GM12891 (cell line): Measurements from ENCODE around the gene ART4.

ENCODE experiments used
- DNase-seq: peaks from one replicate; pipeline ENCODE4 v3.0.0; 2011; ENCODE audit warnings: low spot score; ENCODE audit not compliant: insufficient read length
- FAIRE-seq: peaks from 2 replicates; lab custom pipeline; 2011; peaks lifted over from hg19 to GRCh38; lab: Jason Lieb, UNC
- PAX5 ChIP-seq: IDR thresholded peaks from 2 replicates; pipeline ENCODE4 v1.6.1; 2011; ENCODE audit warnings: low read length, moderate library complexity, mild to moderate bottlenecking; ENCODE audit not compliant: insufficient read depth, severe bottlenecking
- POLR2A ChIP-seq: IDR thresholded peaks from 2 replicates; pipeline ENCODE4 v1.6.1; 2011; ENCODE audit warnings: low read depth, low read length, control low read depth
- POLR2AphosphoS5 ChIP-seq: IDR thresholded peaks from 2 replicates; pipeline ENCODE4 v1.6.1; 2011; ENCODE audit warnings: low read depth, low read length, control low read depth
- POU2F2 ChIP-seq: IDR thresholded peaks from 2 replicates; pipeline ENCODE4 v1.6.1; 2011; ENCODE audit warnings: low read depth, mild to moderate bottlenecking, control low read depth, low read length, moderate library complexity
- SPI1 ChIP-seq: IDR thresholded peaks from 2 replicates; pipeline ENCODE4 v1.6.1; 2011; ENCODE audit warnings: low read depth, low read length, control low read depth
- TAF1 ChIP-seq: IDR thresholded peaks from 2 replicates; pipeline ENCODE4 v1.6.1; 2011; ENCODE audit warnings: low read depth, low read length, control low read depth

ART4 gene

DNA sequence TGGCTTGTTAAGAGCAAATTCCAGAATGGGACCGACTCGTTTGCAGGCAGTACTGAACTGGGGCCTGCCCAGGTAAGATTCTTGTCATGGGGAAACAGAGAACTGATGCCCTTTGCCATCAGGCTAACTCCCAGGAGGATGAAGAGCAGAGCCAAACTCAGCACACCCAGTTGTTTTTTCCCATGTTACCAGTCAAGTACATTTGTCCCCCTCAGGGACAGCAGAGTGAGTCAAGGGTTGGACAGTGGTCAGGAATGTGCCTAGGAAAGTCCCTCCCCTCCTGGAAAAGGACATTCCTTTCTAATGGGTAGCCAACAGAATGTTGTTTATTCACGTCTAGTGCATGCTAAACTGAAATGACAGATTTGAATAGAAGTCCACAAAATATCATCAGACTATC, 1.6 kb downstream of the ART4 start:
- FAIRE-seq: no peak
- no peak for DNase-seq
- no peak for TF ChIP-seq POU2F2

DNA sequence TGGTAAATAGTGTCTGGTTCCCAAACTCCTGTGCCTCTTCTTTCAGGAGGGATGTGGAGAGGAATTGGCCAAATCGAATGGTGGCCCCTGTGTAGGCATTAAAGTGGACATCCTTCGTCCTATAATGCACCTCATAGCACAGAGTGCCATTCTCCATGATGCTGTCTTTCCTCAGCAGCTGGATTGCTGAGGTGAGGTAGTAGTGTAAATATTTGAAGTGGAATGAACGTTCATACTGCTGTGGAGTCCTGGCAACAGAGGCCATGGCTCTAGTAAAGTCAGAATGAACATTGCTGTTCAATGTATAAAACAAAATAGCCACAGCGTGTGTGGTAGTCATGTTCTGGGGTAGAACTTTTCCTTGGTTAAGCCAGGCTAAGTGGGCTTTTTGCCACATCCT, 2.7 kb downstream of the ART4 start:
- DNase-seq (no peak), FAIRE-seq (no peak)
- TF ChIP-seq SPI1 (no peak), POU2F2 (no peak), TAF1 (no peak), PAX5 (no peak), POLR2AphosphoS5 (no peak), POLR2A (no peak)

DNA sequence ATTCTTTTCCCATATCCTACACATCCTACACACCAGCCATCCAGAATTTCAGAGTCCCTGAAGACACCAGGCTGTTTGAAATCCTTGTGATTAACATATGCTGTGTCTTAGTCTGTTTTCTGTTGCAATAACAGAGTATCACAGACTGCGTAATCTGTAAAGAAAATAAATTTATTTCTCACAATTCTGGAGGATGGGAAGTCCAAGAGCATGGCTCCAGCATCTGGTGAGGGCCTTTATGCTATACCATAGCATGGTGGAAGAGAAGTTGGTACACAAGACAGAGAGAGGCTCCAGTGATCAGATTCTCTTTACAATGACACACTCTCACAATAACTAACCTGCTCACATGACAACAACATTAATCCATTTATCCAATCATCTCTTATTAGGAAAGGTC, 4.1 kb downstream of the ART4 start:
- TF ChIP-seq POU2F2: no peak
- FAIRE-seq (no peak), DNase-seq (no peak)

DNA sequence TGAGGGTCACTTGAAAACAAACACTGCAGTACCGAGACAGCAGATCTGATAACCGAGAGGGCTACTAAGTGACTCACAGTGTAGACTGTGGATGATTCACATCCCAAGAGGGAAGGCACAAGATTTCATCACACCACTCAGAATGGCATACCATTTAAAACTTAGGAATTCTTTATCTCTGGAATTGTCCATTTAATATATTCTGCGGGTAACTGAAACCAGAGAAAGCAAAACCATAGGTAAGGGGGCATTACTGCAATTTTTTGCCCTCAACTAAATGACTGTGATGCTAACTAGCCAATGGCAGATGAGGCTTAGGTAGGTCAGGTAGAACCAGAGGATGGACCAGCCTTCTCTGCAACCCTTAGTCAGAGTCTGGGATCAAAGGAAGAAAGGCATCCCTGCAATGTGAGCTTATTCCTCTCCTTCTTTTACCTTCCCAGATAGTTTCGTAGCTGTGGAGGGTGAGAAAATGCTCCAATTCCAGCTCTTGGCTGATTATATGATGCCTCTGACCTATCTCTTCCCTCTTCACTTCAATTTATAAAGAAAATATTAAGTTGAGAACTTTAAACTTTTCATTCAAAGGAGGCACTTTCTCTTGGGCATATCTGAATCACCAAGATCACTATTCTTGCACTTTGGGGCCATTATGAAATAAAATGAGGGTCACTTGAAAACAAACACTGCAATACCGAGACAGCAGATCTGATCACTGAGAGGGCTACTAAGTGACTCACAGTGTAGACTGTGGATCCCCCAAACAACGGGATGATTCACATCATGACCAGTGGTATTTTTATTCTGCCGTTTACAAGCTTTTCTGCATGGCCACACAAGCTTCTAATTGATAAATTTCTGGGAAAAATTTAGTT, 6.8 kb downstream of the ART4 start:
- FAIRE-seq: no peak
- TF ChIP-seq SPI1 (no peak), PAX5 (no peak), POLR2AphosphoS5 (no peak), POU2F2 (no peak), POLR2A (no peak), TAF1 (no peak)
- DNase-seq: no peak

DNA sequence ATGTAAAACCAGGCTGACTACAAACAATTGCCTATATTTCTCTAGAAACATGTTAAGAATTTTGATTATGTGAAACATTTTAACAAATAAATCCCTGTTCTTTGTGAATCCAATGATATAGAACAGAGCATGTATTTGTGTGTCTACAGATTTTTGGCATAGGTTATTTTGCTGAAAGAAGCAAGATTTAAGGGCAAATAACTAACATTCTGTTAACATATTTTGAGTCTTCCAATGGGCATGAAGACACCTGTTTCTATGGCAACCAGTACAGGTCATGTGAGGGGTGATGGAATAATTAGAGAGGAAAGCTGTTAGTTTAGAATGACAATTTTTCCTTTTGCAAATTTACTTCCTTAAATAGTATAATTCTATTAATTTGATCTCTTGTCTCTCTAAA, 8.8 kb downstream of the ART4 start:
- TF ChIP-seq TAF1 (no peak), PAX5 (no peak), POU2F2 (no peak), POLR2AphosphoS5 (no peak), SPI1 (no peak), POLR2A (no peak)
- FAIRE-seq (no peak), DNase-seq (no peak)

DNA sequence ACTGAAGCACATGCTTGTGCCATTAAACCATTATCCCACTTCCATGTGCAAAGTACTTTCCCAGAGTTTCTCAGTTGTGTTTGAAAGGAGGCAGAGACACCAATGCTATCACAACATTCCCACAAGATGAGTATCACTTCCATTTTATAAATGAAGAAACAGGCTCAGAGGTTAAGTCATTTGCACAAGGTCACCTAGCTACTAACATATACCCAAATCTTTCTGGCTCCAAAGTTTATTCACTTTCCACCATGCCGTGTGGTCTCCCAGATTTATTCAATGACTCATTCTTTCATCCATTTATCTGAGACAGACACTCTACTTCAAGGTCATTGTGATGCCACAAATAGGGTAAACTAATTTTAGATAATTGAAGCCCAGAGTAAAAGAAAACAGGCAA, 9.4 kb downstream of the ART4 start:
- no peak for TF ChIP-seq POU2F2
- TF ChIP-seq PAX5: no peak
- TF ChIP-seq POLR2AphosphoS5: no peak
- TF ChIP-seq TAF1: no peak
- no peak for TF ChIP-seq POLR2A
- TF ChIP-seq SPI1: no peak
- FAIRE-seq (no peak), DNase-seq (no peak)

DNA sequence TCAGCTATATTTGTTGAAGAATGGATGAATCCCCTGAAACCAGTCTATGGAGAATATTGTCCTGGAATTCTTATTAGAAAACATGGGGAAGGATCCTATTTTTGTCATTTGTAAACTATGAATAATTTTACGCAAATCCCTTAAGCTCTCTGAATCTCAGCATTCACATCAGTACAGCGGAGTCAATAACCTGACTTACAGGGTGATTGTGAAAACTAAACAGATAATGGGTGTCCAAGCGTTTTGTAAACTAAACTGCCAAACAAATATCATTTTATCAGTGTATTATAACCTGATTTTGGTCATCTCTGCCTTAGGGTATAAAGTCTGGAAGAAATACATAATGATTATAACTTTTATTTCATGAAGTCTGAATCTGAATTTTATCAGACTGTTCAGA, 10.0 kb downstream of the ART4 start:
- DNase-seq (no peak), FAIRE-seq (no peak)
- TF ChIP-seq POU2F2 (no peak), POLR2A (no peak), TAF1 (no peak), PAX5 (no peak), POLR2AphosphoS5 (no peak), SPI1 (no peak)

DNA sequence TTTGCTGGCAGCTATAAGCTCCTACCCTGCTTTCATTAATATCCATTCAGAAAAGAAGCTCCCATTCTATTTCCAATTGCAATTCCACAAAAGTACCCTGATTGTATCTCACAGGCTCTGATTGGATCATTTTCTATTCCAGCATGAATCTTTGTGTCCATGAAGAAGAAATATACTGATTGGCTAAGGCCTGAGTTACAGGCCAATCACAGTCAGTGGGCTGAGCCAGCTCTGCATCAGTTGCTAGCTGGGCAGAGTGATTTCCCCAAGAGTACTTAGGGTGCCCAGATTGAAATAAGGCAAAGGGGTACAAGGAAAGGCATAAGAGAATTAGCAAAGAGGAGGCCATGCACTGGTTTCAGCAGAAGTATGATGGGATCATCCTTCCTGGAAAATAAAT, 14.4 kb downstream of the ART4 start:
- TF ChIP-seq TAF1: no peak
- TF ChIP-seq SPI1: no peak
- TF ChIP-seq POLR2A: no peak
- TF ChIP-seq POU2F2: no peak
- DNase-seq (no peak), FAIRE-seq (no peak)

DNA sequence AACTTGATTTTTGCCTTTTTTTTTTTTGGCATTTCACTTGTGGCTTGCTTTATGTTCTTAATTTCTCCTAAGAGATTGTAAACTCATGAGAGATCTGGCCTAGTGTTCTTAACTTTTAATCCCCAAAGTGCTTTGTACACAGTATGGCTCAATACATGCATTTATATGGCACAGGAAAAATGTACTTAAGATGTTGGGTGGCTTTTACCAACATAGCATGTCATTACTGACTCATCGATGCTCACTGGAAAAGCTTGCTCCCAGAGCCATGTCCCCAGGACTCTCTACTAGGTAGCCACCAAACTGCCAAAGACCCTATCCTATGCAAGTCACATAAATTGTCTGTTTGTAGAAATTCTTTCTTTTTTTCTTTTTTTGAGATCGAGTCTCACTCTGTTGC, 16.3 kb downstream of the ART4 start:
- TF ChIP-seq PAX5: no peak
- TF ChIP-seq POU2F2: no peak
- no peak for TF ChIP-seq SPI1
- no peak for TF ChIP-seq POLR2AphosphoS5
- no peak for TF ChIP-seq POLR2A
- no peak for TF ChIP-seq TAF1
- DNase-seq (no peak), FAIRE-seq (no peak)

DNA sequence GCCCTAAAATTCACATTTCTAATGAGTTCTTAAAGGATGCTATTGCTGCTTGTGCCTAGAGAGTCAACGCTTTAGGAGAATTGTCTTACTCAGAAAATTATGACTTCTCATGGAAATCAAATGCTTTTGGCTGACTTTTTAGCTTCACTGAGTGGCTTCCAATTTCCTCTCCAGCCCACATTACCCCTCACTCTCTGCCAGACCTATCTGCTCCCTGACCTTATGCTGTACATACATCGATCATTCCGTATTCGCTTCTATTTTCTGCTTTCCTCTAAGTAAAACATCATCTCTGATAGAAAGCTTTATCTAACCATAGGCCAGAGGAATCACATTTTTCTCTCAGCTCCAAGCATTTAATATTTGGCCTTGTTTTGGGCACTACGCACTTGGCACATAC, 16.8 kb downstream of the ART4 start:
- TF ChIP-seq POU2F2 (no peak), TAF1 (no peak), POLR2AphosphoS5 (no peak), POLR2A (no peak), SPI1 (no peak)
- FAIRE-seq (no peak), DNase-seq (no peak)

DNA sequence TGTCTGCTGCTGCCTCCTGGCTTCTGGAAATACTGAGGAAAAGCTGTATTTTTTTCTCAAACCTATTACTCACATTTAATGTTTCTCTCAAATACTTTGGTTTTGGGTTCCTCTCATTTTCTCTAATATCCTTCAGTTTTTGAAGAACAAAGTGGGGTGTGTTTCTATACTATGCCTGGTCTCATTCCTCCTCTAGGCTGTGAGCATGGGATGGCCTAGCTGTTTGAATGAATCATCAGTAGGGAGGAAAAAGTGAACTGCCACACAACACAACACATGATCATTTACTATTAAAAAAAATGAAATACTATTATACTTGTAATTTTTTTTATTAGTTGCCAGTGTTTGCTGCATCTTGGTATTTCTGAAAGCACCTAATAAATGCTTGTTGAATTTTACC, 18.1 kb downstream of the ART4 start:
- no peak for TF ChIP-seq POLR2A
- no peak for TF ChIP-seq POLR2AphosphoS5
- TF ChIP-seq PAX5: no peak
- no peak for TF ChIP-seq TAF1
- TF ChIP-seq POU2F2: no peak
- TF ChIP-seq SPI1: no peak
- FAIRE-seq (no peak), DNase-seq (no peak)
